ENCODE measurements around the gene METTL25B. TPM values are rescaled to one million over a fixed set of nuclear protein-coding genes. Genes with fewer than 3 reads are reported as not detected.

Gene METTL25B
- total and polyA plus RNA-seq, 2 of the 13 experiments (the other 11 are each of a cell fraction or from before 2014, with no cell fraction given): 11.9 to 24.0 TPM

GRCh38 chr1:156692925-156693847, 35.1 kb upstream of the METTL25B start (continued):
- TF ChIP-seq, protein P1, sequence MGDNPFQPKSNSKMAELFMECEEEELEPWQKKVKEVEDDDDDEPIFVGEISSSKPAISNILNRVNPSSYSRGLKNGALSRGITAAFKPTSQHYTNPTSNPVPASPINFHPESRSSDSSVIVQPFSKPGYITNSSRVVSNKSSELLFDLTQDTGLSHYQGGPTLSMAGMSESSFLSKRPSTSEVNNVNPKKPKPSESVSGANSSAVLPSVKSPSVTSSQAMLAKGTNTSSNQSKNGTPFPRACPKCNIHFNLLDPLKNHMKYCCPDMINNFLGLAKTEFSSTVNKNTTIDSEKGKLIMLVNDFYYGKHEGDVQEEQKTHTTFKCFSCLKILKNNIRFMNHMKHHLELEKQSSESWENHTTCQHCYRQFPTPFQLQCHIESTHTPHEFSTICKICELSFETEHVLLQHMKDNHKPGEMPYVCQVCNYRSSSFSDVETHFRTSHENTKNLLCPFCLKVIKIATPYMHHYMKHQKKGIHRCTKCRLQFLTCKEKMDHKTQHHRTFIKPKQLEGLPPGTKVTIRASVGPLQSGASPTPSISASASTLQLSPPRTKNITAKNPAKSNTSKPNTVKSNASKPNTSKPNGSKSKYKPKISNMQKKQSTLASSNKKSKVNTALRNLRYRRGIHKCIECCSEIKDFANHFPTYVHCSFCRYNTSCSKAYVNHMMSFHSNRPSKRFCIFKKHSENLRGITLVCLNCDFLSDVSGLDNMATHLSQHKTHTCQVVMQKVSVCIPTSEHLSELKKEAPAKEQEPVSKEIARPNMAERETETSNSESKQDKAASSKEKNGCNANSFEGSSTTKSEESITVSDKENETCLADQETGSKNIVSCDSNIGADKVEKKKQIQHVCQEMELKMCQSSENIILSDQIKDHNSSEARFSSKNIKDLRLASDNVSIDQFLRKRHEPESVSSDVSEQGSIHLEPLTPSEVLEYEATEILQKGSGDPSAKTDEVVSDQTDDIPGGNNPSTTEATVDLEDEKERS (CRISPR knock-in tag; IDR thresholded peaks at IDR 0.05): no peak

GRCh38 chr1:156693848-156694689, 34.2 kb upstream of the METTL25B start:
- H3K79me2 ChIP-seq (ENCODE audit: insufficient read depth, low read length): no peaks in the 10 kb centered on the region
- no peak overlapping the region for H3K27ac ChIP-seq (ENCODE audit: extremely low read length, insufficient read depth, low read length)
- ATAC-seq: no peak; the same call in 2 of the 3 replicates
- no peak overlapping the region for H2AFZ ChIP-seq (ENCODE audit: low read length)
- H4K20me1 ChIP-seq (ENCODE audit: insufficient read depth, low read length): no peaks in the 10 kb centered on the region
- H3K27me3 ChIP-seq (ENCODE audit: control insufficient read depth in 1 of 2, insufficient read depth in 2 of 2, low read length in 2 of 2): peaks cover 16 to 59% of the 10 kb centered on the region in 2 experiments
- peaks cover 40% of the 10 kb centered on the region for H3K4me1 ChIP-seq (ENCODE audit: insufficient read depth, low read length)
- H3K4me3 ChIP-seq (replicated peaks in 1 of 3; ENCODE audit: insufficient read depth in 1 of 3, low read depth in 2 of 3, low read length in 3 of 3): no peak overlapping the region
- no peak for DNase-seq (ENCODE audit: low spot score)
- POLR2A ChIA-PET: interaction anchor here (0.5 kb wide), 1 partner anchor 32 kb away, joined by 3 read pairs; no protein-coding TSS in a partner anchor
- no TSS peak for BruUV-seq (replicated peaks)
- intact Hi-C loops (cut with micrococcal nuclease; ENCODE audit: unreplicated experiment): no loop called here
- no peaks in the 10 kb centered on the region for H3K36me3 ChIP-seq (replicated peaks in 1 of 2; ENCODE audit: control insufficient read depth in 1 of 2, insufficient read depth in 2 of 2, low read length in 2 of 2)
- in situ Hi-C loops (cut with HindIII; ENCODE audit: extremely low pct_ligation_motif_present, low pct_unique_long_range_greater_than_20kb): loop anchor here (10.0 kb wide), 2 partner anchors 171 to 231 kb away; partner anchors contain the start of genes LRRC71 and NTRK1
- H3K4me2 ChIP-seq (ENCODE audit: low read depth, low read length): no peak overlapping the region
- no peak for FAIRE-seq
- WGBS (ENCODE audit: low lambda C conversion rate): 27% methylated on average over 10 of the region's 12 CpGs
- H3K9me3 ChIP-seq (ENCODE audit: low read length): no peaks in the 10 kb centered on the region
- H3K9ac ChIP-seq (ENCODE audit: insufficient read depth, low read depth, low read length): no peak overlapping the region
- CTCF ChIA-PET (ENCODE audit: low intra/inter-chr PET ratio, low total read pairs): no interaction called here
- TF ChIP-seq PHB2 (IDR thresholded peaks at IDR 0.05; ENCODE audit: partially characterized antibody) (no peak), NFIB (CRISPR knock-in tag; IDR thresholded peaks at IDR 0.05; ENCODE audit: borderline replicate concordance) (no peak), ZNF574 (CRISPR knock-in tag; IDR thresholded peaks at IDR 0.05) (no peak)
- TF ChIP-seq, protein P2, sequence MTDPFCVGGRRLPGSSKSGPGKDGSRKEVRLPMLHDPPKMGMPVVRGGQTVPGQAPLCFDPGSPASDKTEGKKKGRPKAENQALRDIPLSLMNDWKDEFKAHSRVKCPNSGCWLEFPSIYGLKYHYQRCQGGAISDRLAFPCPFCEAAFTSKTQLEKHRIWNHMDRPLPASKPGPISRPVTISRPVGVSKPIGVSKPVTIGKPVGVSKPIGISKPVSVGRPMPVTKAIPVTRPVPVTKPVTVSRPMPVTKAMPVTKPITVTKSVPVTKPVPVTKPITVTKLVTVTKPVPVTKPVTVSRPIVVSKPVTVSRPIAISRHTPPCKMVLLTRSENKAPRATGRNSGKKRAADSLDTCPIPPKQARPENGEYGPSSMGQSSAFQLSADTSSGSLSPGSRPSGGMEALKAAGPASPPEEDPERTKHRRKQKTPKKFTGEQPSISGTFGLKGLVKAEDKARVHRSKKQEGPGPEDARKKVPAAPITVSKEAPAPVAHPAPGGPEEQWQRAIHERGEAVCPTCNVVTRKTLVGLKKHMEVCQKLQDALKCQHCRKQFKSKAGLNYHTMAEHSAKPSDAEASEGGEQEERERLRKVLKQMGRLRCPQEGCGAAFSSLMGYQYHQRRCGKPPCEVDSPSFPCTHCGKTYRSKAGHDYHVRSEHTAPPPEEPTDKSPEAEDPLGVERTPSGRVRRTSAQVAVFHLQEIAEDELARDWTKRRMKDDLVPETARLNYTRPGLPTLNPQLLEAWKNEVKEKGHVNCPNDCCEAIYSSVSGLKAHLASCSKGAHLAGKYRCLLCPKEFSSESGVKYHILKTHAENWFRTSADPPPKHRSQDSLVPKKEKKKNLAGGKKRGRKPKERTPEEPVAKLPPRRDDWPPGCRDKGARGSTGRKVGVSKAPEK (CRISPR knock-in tag; IDR thresholded peaks at IDR 0.05; ENCODE audit: borderline replicate concordance): no peak
- TF ChIP-seq, protein P3, sequence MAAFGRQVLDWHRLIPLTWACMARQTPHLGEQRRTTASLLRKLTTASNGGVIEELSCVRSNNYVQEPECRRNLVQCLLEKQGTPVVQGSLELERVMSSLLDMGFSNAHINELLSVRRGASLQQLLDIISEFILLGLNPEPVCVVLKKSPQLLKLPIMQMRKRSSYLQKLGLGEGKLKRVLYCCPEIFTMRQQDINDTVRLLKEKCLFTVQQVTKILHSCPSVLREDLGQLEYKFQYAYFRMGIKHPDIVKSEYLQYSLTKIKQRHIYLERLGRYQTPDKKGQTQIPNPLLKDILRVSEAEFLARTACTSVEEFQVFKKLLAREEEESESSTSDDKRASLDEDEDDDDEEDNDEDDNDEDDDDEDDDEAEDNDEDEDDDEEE (CRISPR knock-in tag; IDR thresholded peaks at IDR 0.05): no peak

Measured in HepG2 (cell line).